Spleen (tissue), 7 donors: ENCODE data around the gene KCNJ12.
"Not testable (repeated sequence)": the region's sequence is repeated elsewhere in the genome, so short reads cannot be mapped to it uniquely, and the experiment has no call there.

Experiments used
- CTCF ChIP-seq, 11 experiments: fragments of 200-600 bp in 7 of 11; fragments of 450-650 bp in 4 of 11; sonication (generic) in 4 of 11; IDR thresholded peaks in 8 of 11; conservative IDR thresholded peaks in 3 of 11; 1 replicate in 7 of 11; 2 replicates in 4 of 11; pipeline versions ENCODE4 v1.4.0 to v1.8.0; 2016 to 2021; ENCODE audit warnings: antibody characterized with exemption in 11 of 11, inconsistent platforms in 4 of 11, mild to moderate bottlenecking in 1 of 11
- POLR2A ChIP-seq, 3 donors: fragments of 450-650 bp; IDR thresholded peaks; one replicate each; pipeline ENCODE4 v1.5.1; 2017; ENCODE audit warnings: antibody characterized with exemption in 3 of 3, mild to moderate bottlenecking in 1 of 3
- donor health status: DM: no; HTN: no; CAD: no; lungs with moderate emphysema.
- donor health status: DM: no; HTN: no; CAD: no.
- donor health status: DM: no; HTN: no; CAD: no.

- TF ChIP-seq CTCF (IDR thresholded peaks at IDR 0.05 in 8 of 11, conservative IDR thresholded peaks at IDR 0.05 in 3 of 11); POLR2A (IDR thresholded peaks at IDR 0.05): not testable (repeated sequence)
These were observed 39.4 kb upstream of the KCNJ12 start for GRCh38 chr17:21336541-21337294.
